Rectal smooth muscle tissue (tissue), 1 donor: ENCODE results near the gene BRME1.
A peak's percentile ranks its signal among the peaks of the same experiment; 100 is the strongest.

Experiments
- H3K27ac ChIP-seq: one replicate; pipeline ENCODE4 v1.7.0; 2013; ENCODE audit warnings: low read depth, low read length, inconsistent platforms
- H3K27me3 ChIP-seq: one replicate; pipeline ENCODE4 v1.7.0; 2013; ENCODE audit warnings: low read length; ENCODE audit not compliant: control insufficient read depth, insufficient read depth
- H3K36me3 ChIP-seq: one replicate; pipeline ENCODE4 v1.7.0; 2013; ENCODE audit warnings: low read length; ENCODE audit not compliant: control insufficient read depth, insufficient read depth
- H3K4me1 ChIP-seq: one replicate; pipeline ENCODE4 v1.7.0; 2013; ENCODE audit warnings: low read length; ENCODE audit not compliant: control insufficient read depth, insufficient read depth
- H3K4me3 ChIP-seq: one replicate; pipeline ENCODE4 v1.7.0; 2013; ENCODE audit warnings: low read length
- H3K9ac ChIP-seq: one replicate; pipeline ENCODE4 v1.7.0; 2013; ENCODE audit warnings: low read length

The BRME1 gene

GRCh38 chr19:13920940-13921747 is 15.2 kb upstream of the BRME1 start:
- Histone ChIP-seq H3K27ac (no peak overlapping the region), H3K4me1 (no peaks in the 10 kb centered on the region), H3K4me3 (no peak overlapping the region), H3K9ac (no peak overlapping the region), H3K27me3 (no peaks in the 10 kb centered on the region), H3K36me3 (peaks cover 34% of the 10 kb centered on the region)

DNA sequence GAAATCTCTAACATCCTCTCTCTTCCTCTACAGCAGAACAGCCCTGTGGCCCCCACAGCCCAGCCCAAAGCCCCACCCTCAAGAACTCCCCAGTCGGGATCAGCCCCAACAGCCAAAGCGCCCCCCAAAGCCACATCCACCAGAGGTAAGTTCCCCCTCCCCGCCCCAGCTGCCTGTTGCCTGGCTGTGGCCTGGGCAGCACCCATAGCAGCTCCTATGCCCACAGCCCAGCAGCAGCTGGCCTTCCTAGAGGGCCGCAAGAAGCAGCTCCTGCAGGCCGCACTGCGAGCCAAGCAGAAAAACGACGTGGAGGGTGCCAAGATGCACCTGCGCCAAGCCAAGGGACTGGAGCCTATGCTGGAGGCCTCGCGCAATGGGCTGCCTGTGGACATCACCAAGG is 14.6 kb upstream of the BRME1 start:
- no peaks in the 10 kb centered on the region for H3K27me3 ChIP-seq
- no peaks in the 10 kb centered on the region for H3K4me1 ChIP-seq
- H3K36me3 ChIP-seq, result peaks cover 35% of the 10 kb centered on the region
- no peak overlapping the region for H3K4me3 ChIP-seq
- H3K27ac ChIP-seq, result no peak overlapping the region
- H3K9ac ChIP-seq, result no peak overlapping the region

GRCh38 chr19:13918726-13919411 is 13.0 kb upstream of the BRME1 start:
- H3K9ac ChIP-seq, result no peak overlapping the region
- H3K27ac ChIP-seq, result no peak overlapping the region
- H3K27me3 ChIP-seq, result no peaks in the 10 kb centered on the region
- no peak overlapping the region for H3K4me3 ChIP-seq
- no peaks in the 10 kb centered on the region for H3K4me1 ChIP-seq
- peaks cover 37% of the 10 kb centered on the region for H3K36me3 ChIP-seq

- Histone ChIP-seq H3K4me3 (no peak overlapping the region), H3K27me3 (no peaks in the 10 kb centered on the region), H3K9ac (no peak overlapping the region), H3K4me1 (no peaks in the 10 kb centered on the region), H3K27ac (no peak overlapping the region), H3K36me3 (peaks cover 35% of the 10 kb centered on the region)
Observed at GRCh38 chr19:13917888-13918406, 12.0 kb upstream of the BRME1 start.

- peaks cover 23% of the 10 kb centered on the region for H3K36me3 ChIP-seq
Observed at GRCh38 chr19:13914777-13915176, 8.9 kb upstream of the BRME1 start.

GRCh38 chr19:13913352-13913751 is 7.4 kb upstream of the BRME1 start:
- Histone ChIP-seq H3K9ac (no peak overlapping the region), H3K36me3 (peaks cover 20% of the 10 kb centered on the region)

More at GRCh38 chr19:13914777-13915176, 8.9 kb upstream of the BRME1 start:
- H3K27ac ChIP-seq, result no peak overlapping the region
- H3K9ac ChIP-seq, result no peak overlapping the region
- no peaks in the 10 kb centered on the region for H3K4me1 ChIP-seq
- H3K4me3 ChIP-seq, result no peak overlapping the region
- H3K27me3 ChIP-seq, result no peaks in the 10 kb centered on the region

DNA sequence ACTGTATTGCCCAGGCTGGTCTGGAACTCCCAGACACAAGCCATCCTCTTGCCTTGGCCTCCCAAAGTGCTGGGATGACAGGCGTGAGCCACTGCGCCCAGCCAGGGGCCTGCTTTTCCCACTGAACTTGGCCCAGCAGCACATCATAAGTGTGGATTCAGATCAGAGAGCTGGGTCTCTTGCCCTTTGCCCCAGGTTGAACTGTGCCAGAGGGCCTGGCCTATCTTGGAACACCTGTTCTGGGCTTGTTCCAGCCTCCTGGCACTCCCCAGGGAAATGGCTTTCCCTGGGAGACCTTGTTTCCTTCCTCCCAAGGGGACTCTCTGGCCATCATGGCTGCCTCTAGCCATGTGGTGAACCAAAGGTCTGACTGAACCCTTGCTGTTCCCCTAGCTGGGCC is 3.5 kb upstream of the BRME1 start:
- Histone ChIP-seq H3K27me3 (no peaks in the 10 kb centered on the region), H3K4me1 (peaks cover 7% of the 10 kb centered on the region), H3K4me3 (no peak overlapping the region), H3K9ac (no peak overlapping the region), H3K36me3 (peaks cover 10% of the 10 kb centered on the region), H3K27ac (no peak overlapping the region)

More at GRCh38 chr19:13913352-13913751, 7.4 kb upstream of the BRME1 start:
- no peak overlapping the region for H3K4me3 ChIP-seq
- H3K27ac ChIP-seq, result no peak overlapping the region
- H3K27me3 ChIP-seq, result no peaks in the 10 kb centered on the region
- H3K4me1 ChIP-seq, result no peaks in the 10 kb centered on the region

- no peak overlapping the region for H3K4me3 ChIP-seq
- no peak overlapping the region for H3K27ac ChIP-seq
- no peaks in the 10 kb centered on the region for H3K27me3 ChIP-seq
- no peak overlapping the region for H3K9ac ChIP-seq
- H3K4me1 ChIP-seq, result peaks cover 7% of the 10 kb centered on the region
- H3K36me3 ChIP-seq, result peaks cover 10% of the 10 kb centered on the region
Observed at GRCh38 chr19:13908674-13909073, 2.8 kb upstream of the BRME1 start.

GRCh38 chr19:13906910-13907309 is 993 bp upstream of the BRME1 start:
- H3K27me3 ChIP-seq, result no peaks in the 10 kb centered on the region
- H3K27ac ChIP-seq, result no peak overlapping the region
- no peaks in the 10 kb centered on the region for H3K36me3 ChIP-seq
- peak overlapping the region; percentile 81 for H3K4me3 ChIP-seq
- H3K4me1 ChIP-seq, result peaks cover 7% of the 10 kb centered on the region
- peak overlapping the region; percentile 49 for H3K9ac ChIP-seq

DNA sequence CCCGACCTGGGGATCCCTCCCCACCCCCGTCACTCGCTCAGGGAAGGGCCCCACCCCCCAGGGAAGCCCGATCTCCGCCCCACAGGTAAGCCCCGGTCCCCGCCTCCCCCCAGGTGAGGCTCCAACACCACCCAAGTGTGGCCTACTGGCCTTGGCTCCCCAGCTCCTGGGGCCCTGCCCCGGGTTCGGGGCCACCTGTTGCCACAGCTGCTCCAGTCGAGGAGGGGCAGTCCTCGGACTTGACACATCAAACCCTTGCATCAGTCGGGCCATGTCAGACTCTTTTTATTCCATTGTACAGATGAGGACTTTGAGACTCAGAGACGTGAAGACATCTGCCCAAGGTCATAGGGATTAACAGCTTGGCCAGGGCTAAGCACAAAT is 596 bp upstream of the BRME1 start:
- no peak overlapping the region for H3K27ac ChIP-seq
- H3K27me3 ChIP-seq, result no peaks in the 10 kb centered on the region
- peak overlapping the region; percentile 71 for H3K9ac ChIP-seq
- H3K36me3 ChIP-seq, result no peaks in the 10 kb centered on the region
- H3K4me1 ChIP-seq, result peaks cover 7% of the 10 kb centered on the region
- peak overlapping the region; percentile 81 for H3K4me3 ChIP-seq

- H3K4me3 ChIP-seq, result no peak overlapping the region
- no peak overlapping the region for H3K9ac ChIP-seq
- H3K36me3 ChIP-seq, result no peaks in the 10 kb centered on the region
- peaks cover 7% of the 10 kb centered on the region for H3K4me1 ChIP-seq
- no peaks in the 10 kb centered on the region for H3K27me3 ChIP-seq
- no peak overlapping the region for H3K27ac ChIP-seq
Observed at GRCh38 chr19:13902993-13903555, 2.8 kb downstream of the BRME1 start.

DNA sequence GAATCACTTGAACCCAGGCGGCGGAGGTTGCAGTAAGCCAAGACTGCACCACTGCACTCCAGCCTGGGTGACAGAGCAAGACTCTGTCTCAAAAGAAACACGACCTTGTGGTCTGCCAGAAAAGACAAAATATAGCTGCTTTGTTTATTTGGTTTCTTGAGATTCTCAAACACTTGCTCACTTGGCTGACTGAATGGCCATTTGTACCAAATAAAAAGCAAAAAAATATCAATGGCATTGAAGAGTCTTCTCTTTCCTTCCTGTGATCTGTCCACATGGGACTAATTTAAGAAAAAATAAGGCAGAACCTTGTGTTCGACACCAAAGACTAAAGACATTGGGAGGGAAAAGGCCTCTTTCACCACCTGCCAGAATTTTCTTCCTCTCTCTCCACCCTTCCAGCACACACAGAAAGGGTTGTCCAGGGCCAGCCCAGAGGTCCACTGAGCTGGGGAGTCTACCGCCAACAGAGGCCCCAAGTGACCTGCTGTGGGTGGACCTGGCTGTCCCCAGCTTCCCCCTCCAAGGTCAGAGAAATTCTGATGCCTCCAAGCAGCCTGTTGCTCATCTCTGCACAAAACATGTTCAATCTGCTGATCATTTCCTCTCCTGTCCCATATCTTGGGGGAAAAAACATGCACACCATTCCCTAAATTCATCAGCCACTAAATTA is 5.9 kb downstream of the BRME1 start:
- Histone ChIP-seq H3K9ac (no peak overlapping the region), H3K4me3 (no peak overlapping the region), H3K36me3 (no peaks in the 10 kb centered on the region), H3K4me1 (no peaks in the 10 kb centered on the region), H3K27me3 (no peaks in the 10 kb centered on the region), H3K27ac (no peak overlapping the region)
